Hematopoietic multipotent progenitor cell treated with erythropoietin and hydrocortisone succinate and interleukin-3 and kit ligand, for 8 days (in vitro differentiated cells): ENCODE measurements around the gene RAPGEF5.

ENCODE experiments used
- DNase-seq: peaks from one replicate; pipeline ENCODE4 v3.0.0-alpha.2; 2015

The RAPGEF5 gene, protein sequence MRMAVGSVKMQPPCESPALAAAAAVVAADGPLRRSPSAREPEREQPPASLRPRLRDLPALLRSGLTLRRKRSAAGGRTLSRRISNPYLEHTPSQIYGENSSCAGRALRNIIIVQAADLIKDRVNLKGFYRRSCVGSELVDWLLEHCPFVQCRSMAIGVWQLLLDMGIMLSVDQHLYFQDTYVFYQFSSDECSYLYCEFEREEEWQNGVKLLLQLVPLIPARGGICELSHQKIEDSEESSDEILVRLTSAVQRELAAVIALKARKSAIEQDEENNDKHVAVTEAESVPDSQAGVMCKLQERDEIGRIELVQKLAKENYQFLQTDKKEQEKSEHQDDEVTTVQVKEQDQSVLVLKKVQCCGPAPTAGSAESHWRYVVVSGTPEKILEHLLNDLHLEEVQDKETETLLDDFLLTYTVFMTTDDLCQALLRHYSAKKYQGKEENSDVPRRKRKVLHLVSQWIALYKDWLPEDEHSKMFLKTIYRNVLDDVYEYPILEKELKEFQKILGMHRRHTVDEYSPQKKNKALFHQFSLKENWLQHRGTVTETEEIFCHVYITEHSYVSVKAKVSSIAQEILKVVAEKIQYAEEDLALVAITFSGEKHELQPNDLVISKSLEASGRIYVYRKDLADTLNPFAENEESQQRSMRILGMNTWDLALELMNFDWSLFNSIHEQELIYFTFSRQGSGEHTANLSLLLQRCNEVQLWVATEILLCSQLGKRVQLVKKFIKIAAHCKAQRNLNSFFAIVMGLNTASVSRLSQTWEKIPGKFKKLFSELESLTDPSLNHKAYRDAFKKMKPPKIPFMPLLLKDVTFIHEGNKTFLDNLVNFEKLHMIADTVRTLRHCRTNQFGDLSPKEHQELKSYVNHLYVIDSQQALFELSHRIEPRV

GRCh38 chr7:22356701-22357310, at the start of gene RAPGEF5:
Gene RAPGEF5 (minus strand): TSS chr7:22357154. CDS start chr7:22357060, 94 bp downstream.
- DNase-seq: no peak

DNA sequence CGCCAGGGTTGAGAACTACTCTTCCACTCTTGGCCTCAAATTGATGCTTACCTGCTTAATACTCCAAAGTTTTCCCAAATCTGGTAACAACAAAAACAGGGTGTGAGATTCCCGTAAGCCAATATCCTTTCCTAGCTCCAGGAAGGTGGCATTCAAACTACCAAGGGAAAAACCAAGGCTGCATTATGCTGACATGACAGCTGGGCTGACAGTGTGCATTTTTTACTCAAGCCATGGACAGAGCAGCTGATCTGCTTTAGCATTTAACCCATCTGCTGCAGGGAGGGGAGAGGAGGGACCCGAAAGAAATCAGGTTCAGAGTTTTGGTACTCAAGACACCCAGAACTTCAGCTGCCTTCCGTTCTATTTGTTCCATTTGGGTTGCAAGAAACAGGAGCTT, 49.8 kb upstream of the RAPGEF5 start:
- DNase-seq: no peak

- DNase-seq: no peak
Measured at GRCh38 chr7:22404421-22405023, 47.6 kb upstream of the RAPGEF5 start.

DNA sequence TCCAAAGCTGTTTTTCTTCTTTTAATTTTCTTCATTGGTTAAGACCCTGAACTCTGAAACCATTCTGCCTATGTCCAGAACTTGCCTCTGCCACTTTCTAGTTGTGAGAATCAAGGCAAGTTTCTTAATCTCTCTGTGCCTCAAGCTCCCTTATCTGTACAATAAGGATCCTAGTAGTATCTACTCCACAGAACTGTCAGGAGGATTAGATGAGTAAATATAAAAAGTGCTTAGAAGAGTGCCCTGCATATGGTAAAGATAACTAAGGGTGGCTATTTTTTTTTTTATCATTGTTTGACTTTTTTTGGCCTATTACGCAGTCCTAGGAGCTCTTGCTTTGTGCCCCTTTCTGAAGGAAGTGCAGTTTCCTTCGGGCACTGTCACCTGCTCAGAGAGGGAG, 46.4 kb upstream of the RAPGEF5 start:
- DNase-seq: no peak

GRCh38 chr7:22402250-22402649, 45.3 kb upstream of the RAPGEF5 start:
- no peak for DNase-seq

DNA sequence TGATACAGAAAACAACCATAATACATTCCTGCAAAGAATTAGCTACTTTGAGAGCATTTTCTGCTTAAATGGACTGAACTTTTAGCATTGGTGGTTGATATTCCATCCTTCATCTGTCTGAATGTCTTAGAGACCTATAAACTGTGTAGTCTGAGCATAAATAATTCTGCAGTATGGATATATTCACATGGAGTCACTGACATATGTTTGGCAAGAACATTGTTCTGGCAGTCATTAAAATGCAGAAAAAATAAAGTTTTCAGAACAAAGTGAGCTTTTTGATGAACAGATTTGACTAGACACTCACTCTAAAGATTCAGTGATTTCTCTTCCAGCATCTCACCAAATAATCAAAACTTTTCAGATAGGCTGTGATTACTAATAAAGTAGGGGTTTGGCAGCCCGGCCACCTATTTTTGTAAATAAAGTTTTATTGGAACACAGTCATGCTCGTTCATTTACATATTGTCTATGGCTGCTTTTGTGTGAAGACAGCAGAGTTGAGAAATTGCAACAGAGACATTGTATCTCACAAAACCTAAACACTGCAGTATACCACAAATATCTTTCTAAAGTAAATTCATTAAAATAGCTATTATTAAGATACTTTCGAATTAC, 44.1 kb upstream of the RAPGEF5 start:
- DNase-seq: no peak

DNA sequence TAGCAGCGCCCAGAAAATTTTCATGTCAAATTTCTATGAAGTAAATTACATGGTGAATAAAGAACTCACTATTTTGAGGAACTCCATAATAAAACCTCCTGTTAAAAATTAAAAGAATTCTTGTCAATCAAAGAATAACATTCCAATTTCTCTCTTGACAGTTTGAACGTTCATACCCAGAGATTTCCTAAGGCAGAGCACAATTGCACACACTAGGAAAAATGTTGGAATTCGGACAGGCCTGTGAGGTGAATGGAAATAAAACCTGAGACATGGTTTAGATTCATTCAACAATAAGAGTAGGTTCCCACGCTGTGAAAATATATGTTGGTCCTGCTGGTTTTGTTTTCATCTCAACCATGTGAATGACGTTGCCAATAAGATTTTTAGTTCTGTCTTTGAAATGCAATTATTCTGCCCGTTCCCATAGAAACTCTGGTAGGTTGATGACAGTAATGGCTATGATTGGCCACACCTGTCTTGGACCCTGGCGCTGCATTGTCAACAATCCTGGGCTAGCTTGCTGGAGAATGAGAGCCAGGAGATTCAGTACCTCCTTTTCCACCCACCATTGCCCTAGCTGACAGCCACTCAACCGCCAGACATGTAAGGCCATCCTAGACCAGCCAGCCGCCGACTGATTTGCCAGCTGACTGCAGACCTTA, 43.3 kb upstream of the RAPGEF5 start:
- DNase-seq: no peak

GRCh38 chr7:22399546-22399945, 42.6 kb upstream of the RAPGEF5 start:
- no peak for DNase-seq

- no peak for DNase-seq
Measured at GRCh38 chr7:22399091-22399490, 42.1 kb upstream of the RAPGEF5 start.

GRCh38 chr7:22397981-22398380, 41.0 kb upstream of the RAPGEF5 start:
- DNase-seq: no peak

GRCh38 chr7:22395222-22395621, 38.3 kb upstream of the RAPGEF5 start:
- DNase-seq: no peak

DNA sequence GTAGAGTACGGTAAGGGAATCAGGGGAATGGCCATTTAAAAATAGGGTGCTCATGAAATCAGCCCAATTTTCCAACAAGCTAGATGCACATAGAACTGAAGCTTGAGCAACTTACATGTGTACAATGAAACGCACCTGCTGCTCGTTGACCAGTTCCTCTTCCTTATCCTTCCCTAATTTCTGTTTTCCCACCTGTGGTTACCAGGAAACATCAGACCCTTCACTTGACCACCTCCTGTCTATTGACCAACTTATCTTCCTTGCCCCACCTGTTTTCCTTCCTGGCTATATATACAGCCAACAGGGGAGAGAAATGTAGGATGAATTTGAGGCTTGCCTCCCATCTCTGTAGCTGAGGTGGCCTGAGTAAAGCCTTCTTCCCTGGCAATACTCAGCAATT, 37.8 kb upstream of the RAPGEF5 start:
- DNase-seq: no peak

- DNase-seq: no peak
Measured at GRCh38 chr7:22393913-22394729, 37.2 kb upstream of the RAPGEF5 start.

DNA sequence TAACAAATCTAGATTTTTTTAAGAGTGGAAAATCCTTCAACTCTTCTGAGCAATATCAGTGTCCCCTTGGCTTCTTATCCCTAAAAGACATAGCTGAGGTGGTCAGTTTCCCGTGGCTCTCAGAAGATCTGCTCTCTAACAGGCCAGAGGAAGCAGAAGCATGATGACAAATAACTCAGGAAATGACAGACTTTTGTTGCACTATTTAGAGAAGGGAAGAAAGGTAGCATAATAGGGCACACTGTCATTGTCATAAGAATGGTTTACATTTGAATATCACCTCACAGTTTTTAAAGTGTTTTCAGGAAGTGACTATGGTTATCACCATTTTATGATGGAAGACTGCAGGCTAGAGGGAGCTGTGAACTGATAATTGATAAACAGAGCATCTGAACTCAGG, 33.6 kb upstream of the RAPGEF5 start:
- DNase-seq: no peak

DNA sequence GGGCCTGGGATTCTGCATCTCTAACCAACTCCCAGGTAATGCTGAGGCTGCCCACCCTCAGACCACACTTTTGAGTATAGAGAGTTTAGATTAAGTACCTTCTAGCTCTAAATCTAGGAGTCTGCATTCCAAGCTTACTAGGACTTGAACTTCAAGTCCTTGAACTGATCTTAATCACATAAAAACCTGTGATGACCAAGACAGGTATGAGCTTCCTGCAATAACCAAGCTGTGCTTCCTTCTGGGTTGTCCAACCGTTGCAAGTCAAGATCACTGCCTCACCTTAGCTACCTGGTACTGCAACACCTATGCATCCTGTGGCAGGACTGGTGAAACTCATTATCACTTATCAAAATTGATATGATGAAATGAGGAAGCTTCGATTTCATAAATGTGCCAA, 32.9 kb upstream of the RAPGEF5 start:
- DNase-seq: no peak

GRCh38 chr7:22387583-22387982, 30.6 kb upstream of the RAPGEF5 start:
- DNase-seq: no peak

DNA sequence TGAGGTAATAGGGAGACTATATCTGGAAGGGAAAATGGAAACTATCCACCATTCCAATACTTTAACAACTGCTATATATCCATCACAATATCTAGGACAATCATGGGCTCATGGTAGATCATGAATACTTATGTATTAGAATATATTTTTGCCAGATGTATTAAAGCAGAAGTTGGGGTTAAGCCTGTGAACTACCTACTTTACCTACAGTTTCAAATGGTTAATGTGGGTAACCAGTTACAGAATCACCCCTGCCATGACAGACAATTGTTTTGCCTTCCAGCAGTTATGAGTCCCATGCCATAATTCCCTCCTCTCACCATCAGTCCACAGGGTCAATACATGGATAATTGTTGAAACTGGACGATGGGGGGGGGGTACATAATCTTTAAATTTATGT, 29.9 kb upstream of the RAPGEF5 start:
- DNase-seq: no peak

DNA sequence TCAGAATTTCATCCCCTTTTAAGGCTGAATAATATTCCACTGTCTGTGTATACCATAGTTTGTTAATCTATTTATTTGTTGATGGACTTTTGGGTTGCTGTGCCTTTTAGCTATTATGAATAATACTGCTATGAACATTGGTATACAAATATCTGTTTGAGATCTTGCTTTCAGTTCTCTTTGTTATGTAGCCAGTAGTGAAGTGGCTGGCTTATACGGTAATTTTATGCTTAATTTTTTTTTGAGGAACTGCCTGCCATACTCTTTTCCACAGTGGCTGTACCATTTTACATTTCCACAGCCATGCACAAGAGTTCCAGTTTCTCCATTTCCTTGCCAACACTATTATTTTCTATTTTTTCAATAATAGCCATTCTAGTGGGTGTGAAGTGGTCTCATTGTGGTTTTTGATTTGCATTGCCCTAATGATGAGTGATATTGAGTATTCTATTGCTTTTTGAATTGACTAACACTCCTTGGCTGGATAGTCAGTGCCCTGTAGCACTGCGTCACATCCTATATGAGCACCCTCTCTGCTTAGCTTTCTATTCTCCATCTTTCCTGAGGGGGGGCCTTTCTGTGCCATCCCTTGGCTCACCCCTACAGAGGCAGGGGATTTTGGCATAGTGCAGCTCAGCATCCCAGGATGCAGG, 29.4 kb upstream of the RAPGEF5 start:
- DNase-seq: no peak

DNA sequence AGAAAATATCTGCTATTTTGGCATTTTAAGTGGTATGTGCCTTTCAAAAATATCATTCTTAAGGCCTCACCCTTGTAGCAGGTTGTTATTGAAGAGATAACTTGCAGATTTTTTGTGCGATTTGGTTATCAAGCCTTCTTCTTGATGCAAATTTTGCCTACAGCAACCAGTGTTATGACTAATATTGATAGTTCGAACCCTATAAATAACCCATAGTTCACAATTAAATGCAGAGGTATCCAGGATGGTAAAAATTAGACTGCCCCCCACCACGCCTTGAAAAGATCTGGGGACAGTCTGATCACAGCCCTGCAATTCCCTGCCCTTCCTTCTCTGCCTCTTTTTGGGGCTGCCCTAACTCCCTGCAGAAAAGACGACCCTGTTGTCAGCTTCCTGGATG, 28.4 kb upstream of the RAPGEF5 start:
- no peak for DNase-seq

DNA sequence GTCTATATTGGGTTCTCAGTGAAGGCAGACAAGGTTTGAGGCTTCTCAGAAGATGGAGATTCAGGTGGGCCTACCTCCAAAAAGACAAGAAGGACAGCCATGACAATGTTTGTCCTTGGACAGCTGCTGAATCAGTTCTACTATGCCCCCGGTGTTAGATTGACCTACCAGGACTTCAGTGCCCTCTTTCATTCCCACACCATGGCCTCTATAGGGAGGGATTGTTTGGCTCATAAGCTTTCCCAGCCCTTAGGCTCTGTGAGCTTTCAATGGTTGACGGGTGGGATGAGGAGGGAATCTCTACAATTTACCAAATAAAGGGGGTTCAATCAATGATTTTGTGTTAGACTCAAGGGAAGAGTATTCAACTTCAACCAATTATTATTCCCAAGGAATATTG, 23.4 kb upstream of the RAPGEF5 start:
- DNase-seq: no peak
